GM12878 (cell line): ENCODE data around the gene NSMCE4A. TPM values are rescaled to one million over a fixed set of nuclear protein-coding genes. Genes with fewer than 3 reads are reported as not detected.
A peak's percentile ranks its signal among the peaks of the same experiment; 100 is the strongest.

Experiments used
- ATAC-seq: fragments of 200-7000 bp; cut with Tn5 transposase; 3 replicates; pipeline ENCODE4 v1.9.1; 2020; ENCODE audit warnings: mild to moderate bottlenecking, moderate library complexity
- Bru-seq: library from RNA; stranded (reverse); fragments of 400-500 nt; gene quantifications from one replicate; lab custom pipeline; 2021; lab: Mats Ljungman, UMichigan
- BruChase-seq, 2 experiments: library from RNA; stranded (reverse); fragments of 400-500 nt; gene quantifications; one replicate each; lab custom pipeline; 2021; lab: Mats Ljungman, UMichigan
- BruUV-seq: library from RNA; stranded (reverse); fragments of 400-500 nt; replicated peaks from 2 replicates; lab custom pipeline; 2021; lab: Mats Ljungman, UMichigan
- CTCF ChIA-PET: fragments of 300-600 bp; sonication (Branson Sonifier 250); formaldehyde crosslinking; extraction: SDS; loops from one replicate; lab custom pipeline; 2021; ENCODE audit warnings: inconsistent platforms; lab: Yijun Ruan, JAX
- POLR2A ChIA-PET: fragments of 350-600 bp; formaldehyde crosslinking; extraction: SDS; loops from one replicate; lab custom pipeline; 2021; ENCODE audit warnings: inconsistent platforms; lab: Charles Lee
- RAD21 ChIA-PET: fragments of 300-600 bp; sonication (Branson Sonifier 250); formaldehyde crosslinking; loops from one replicate; lab custom pipeline; 2023; ENCODE audit warnings: antibody characterized with exemption; ENCODE audit not compliant: unreplicated experiment; lab: Charles Lee
- SMC1A ChIA-PET: fragments of 300-600 bp; sonication (Branson Sonifier 250); formaldehyde crosslinking; loops from one replicate; lab custom pipeline; 2023; ENCODE audit not compliant: unreplicated experiment, uncharacterized antibody; lab: Charles Lee
- DNase-seq: peaks from one replicate; pipeline ENCODE4 v3.0.0-alpha.2; 2011; ENCODE audit warnings: low read depth, low spot score
- FAIRE-seq: peaks from 3 replicates; lab custom pipeline; 2011; peaks lifted over from hg19 to GRCh38; lab: Jason Lieb, UNC
- H2AFZ ChIP-seq: 2 replicates; pipeline ENCODE4 v1.6.0; 2011; ENCODE audit warnings: low read depth, low read length, control low read depth; ENCODE audit not compliant: control insufficient read depth
- H3K27ac ChIP-seq: 2 replicates; pipeline ENCODE4 v1.5.1; 2011; ENCODE audit warnings: control low read depth; ENCODE audit not compliant: control insufficient read depth, insufficient read depth
- H3K27me3 ChIP-seq, 2 experiments: replicated peaks in 1 of 2; 2 replicates each; pipeline versions ENCODE4 v1.6.0 to v1.6.1; 2011; ENCODE audit warnings: low read length in 1 of 2; ENCODE audit not compliant: control insufficient read depth in 2 of 2, insufficient read depth in 2 of 2
- H3K36me3 ChIP-seq, 2 experiments: 2 replicates each; pipeline ENCODE4 v1.5.1; 2011; ENCODE audit warnings: low read length in 1 of 2; ENCODE audit not compliant: control insufficient read depth in 2 of 2, insufficient read depth in 2 of 2
- H3K4me1 ChIP-seq: 2 replicates; pipeline ENCODE4 v1.6.1; 2011; ENCODE audit warnings: mild to moderate bottlenecking, low read length, moderate library complexity, mixed read lengths; ENCODE audit not compliant: control insufficient read depth, insufficient read depth
- H3K4me2 ChIP-seq: 2 replicates; pipeline ENCODE4 v1.6.0; 2011; ENCODE audit warnings: control low read depth; ENCODE audit not compliant: control insufficient read depth, insufficient read depth
- H3K4me3 ChIP-seq: fragments of 200-600 bp; sonication (generic); 2 replicates; pipeline ENCODE4 v1.5.1; 2016
- H3K79me2 ChIP-seq: 2 replicates; pipeline ENCODE4 v1.6.0; 2011; ENCODE audit warnings: low read length; ENCODE audit not compliant: control insufficient read depth, insufficient read depth
- H3K9ac ChIP-seq: 2 replicates; pipeline ENCODE4 v1.8.0; 2011; ENCODE audit warnings: low read length, control low read depth, mixed read lengths; ENCODE audit not compliant: control insufficient read depth, insufficient read depth
- H3K9me3 ChIP-seq: replicated peaks from 3 replicates; pipeline ENCODE4 v1.5.1; 2011; ENCODE audit warnings: mild to moderate bottlenecking, low read length; ENCODE audit not compliant: control insufficient read depth, insufficient read depth
- H4K20me1 ChIP-seq: 2 replicates; pipeline ENCODE4 v1.6.0; 2011; ENCODE audit not compliant: control insufficient read depth, insufficient read depth
- GABPA ChIP-seq: IDR thresholded peaks from 2 replicates; pipeline ENCODE4 v1.6.1; 2014; ENCODE audit warnings: antibody characterized with exemption, low read depth, mild to moderate bottlenecking, inconsistent platforms
- IKZF1 ChIP-seq: fragments of 450-650 bp; conservative IDR thresholded peaks from 2 replicates; pipeline ENCODE4 v1.6.1; 2017; ENCODE audit warnings: antibody characterized with exemption, mild to moderate bottlenecking
- NR2C1 ChIP-seq: fragments of 450-650 bp; IDR thresholded peaks from 2 replicates; pipeline ENCODE4 v1.6.1; 2017; ENCODE audit warnings: antibody characterized with exemption, mild to moderate bottlenecking, moderate library complexity
- SMAD1 ChIP-seq: fragments of 450-650 bp; IDR thresholded peaks from 2 replicates; pipeline ENCODE4 v1.6.1; 2018; ENCODE audit warnings: mild to moderate bottlenecking, low read depth; ENCODE audit not compliant: partially characterized antibody
- TBL1XR1 ChIP-seq: IDR thresholded peaks from 2 replicates; pipeline ENCODE4 v1.6.1; 2012; ENCODE audit warnings: low read depth, low read length, improper control_type of control experiment
- WGBS: methylation state at CpG from one replicate; pipeline ENCODE4 v1.1.6; 2016; ENCODE audit warnings: low lambda C conversion rate; ENCODE audit not compliant: insufficient replicate concordance, insufficient coverage; ENCODE audit errors: missing lambda C conversion rate; 5-methylcytosine and 5-hydroxymethylcytosine counted together
- in situ Hi-C: fragments of 300-500 bp; cut with MboI; formaldehyde crosslinking; loops from 9 replicates; pipeline ENCODE4 v1.14.3; 2018; ENCODE audit warnings: mixed read lengths
- intact Hi-C: fragments of 100-400 bp; cut with micrococcal nuclease; formaldehyde crosslinking; loops from one replicate; pipeline ENCODE4 v1.14.2; 2022; ENCODE audit not compliant: unreplicated experiment
- long read RNA-seq, 2 experiments: library from polyadenylated mRNA; unstranded; transcript quantifications; one replicate each; pipeline ENCODE4 v2.0.0, GENCODE V29; 2019 to 2020
- polyA minus RNA-seq, 3 experiments: library from RNA; depleted of rRNA, polyadenylated mRNA; stranded (reverse); fragments of >200 nt; gene quantifications; 2 replicates each; pipeline ENCODE4 v1.2.3, GENCODE V29; 2011
- polyA plus RNA-seq, 11 experiments: library from polyadenylated mRNA; depleted of rRNA in 4 of 11; unstranded in 6 of 11; stranded (reverse) in 5 of 11; fragments of >200 nt; fragmentation: Nextera tagmentation in 4 of 11; fragmentation: Illumina TruSeq in 1 of 11; extraction: Ambion mirVana in 4 of 11; extraction: Trizol in 1 of 11; gene quantifications; 1 replicate in 1 of 11; 2 replicates in 10 of 11; pipeline versions ENCODE4 v1.2.1 to v1.2.3, GENCODE V29; 2011 to 2016; ENCODE audit warnings: inconsistent platforms in 2 of 11, missing spikeins in 2 of 11, low read depth in 1 of 11
- total RNA-seq, 4 experiments: library from RNA; depleted of rRNA in 3 of 4; stranded (reverse); fragments of >200 nt in 3 of 4; fragmentation: Illumina TruSeq in 1 of 4; extraction: Trizol in 1 of 4; gene quantifications; 2 replicates each; pipeline versions ENCODE4 v1.2.1 to v1.2.3, GENCODE V29; 2013 to 2021
- TF ChIP-seq, protein P1 (sequence below): fragments of 450-650 bp; IDR thresholded peaks from 2 replicates; pipeline ENCODE4 v1.6.1; 2017; ENCODE audit warnings: antibody characterized with exemption, mild to moderate bottlenecking, moderate library complexity
- TF ChIP-seq, protein P2 (sequence below): fragments of 450-650 bp; IDR thresholded peaks from 2 replicates; pipeline ENCODE4 v1.6.1; 2014; ENCODE audit warnings: mild to moderate bottlenecking
- TF ChIP-seq, protein P3 (sequence below): IDR thresholded peaks from 2 replicates; pipeline ENCODE4 v1.6.1; 2012; ENCODE audit warnings: mild to moderate bottlenecking, low read depth, low read length

Gene NSMCE4A, protein sequence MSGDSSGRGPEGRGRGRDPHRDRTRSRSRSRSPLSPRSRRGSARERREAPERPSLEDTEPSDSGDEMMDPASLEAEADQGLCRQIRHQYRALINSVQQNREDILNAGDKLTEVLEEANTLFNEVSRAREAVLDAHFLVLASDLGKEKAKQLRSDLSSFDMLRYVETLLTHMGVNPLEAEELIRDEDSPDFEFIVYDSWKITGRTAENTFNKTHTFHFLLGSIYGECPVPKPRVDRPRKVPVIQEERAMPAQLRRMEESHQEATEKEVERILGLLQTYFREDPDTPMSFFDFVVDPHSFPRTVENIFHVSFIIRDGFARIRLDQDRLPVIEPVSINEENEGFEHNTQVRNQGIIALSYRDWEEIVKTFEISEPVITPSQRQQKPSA
- 112 and 120 TPM in 2 replicates for total RNA-seq (2013; cell fraction: nucleolus; rRNA removed)
- 78.0 and 78.4 TPM in 2 replicates for total RNA-seq (2014; rRNA removed)
- 64.5 and 65.9 TPM in 2 replicates for total RNA-seq (2014; rRNA removed; fragmentation: Illumina TruSeq; extraction: Trizol)
- total RNA-seq (2021), result 55.0 and 58.8 TPM in 2 replicates
- 24.2 TPM for polyA plus RNA-seq (2011; ENCODE audit: low read depth)
- polyA plus RNA-seq (2011; rRNA removed), result 85.3 and 139 TPM in 2 replicates
- polyA plus RNA-seq (2011; cell fraction: cytosol; rRNA removed), result 34.5 and 55.3 TPM in 2 replicates
- polyA plus RNA-seq (2011; cell fraction: nucleus; rRNA removed), result 143 and 194 TPM in 2 replicates
- 39.6 and 40.2 TPM in 2 replicates for polyA plus RNA-seq (2012)
- polyA plus RNA-seq (2014; fragmentation: Illumina TruSeq; extraction: Trizol), result 73.7 and 92.2 TPM in 2 replicates
- 10 to 100 TPM; 14.2 to 33.3 TPM for polyA plus RNA-seq (2014; fragmentation: Nextera tagmentation; extraction: Ambion mirVana)
- 87.8 and 94.3 TPM in 2 replicates for polyA plus RNA-seq (2014; rRNA removed)
- 100 to 1,000 TPM in 1 of 2 experiments, 10 to 100 TPM in 1; 83.1 to 105 TPM for polyA plus RNA-seq (2016; fragmentation: Nextera tagmentation; extraction: Ambion mirVana)
- 16.2 and 19.2 TPM in 2 replicates for polyA minus RNA-seq (2011; rRNA and poly(A)+ RNA removed)
- polyA minus RNA-seq (2011; cell fraction: cytosol; rRNA and poly(A)+ RNA removed), result 13.1 and 15.4 TPM in 2 replicates
- polyA minus RNA-seq (2011; cell fraction: nucleus; rRNA and poly(A)+ RNA removed), result 21.3 and 32.4 TPM in 2 replicates
- Bru-seq, nascent RNA, result percentile 81 among the genes with signal in this experiment
- BruChase-seq, experiment 1, labeled RNA remaining after a 6-hour chase, result percentile 83 among the genes with signal in this experiment
- percentile 86 among the genes with signal in this experiment for BruChase-seq, experiment 2, labeled RNA remaining after a 2-hour chase
- long read RNA-seq, experiment 1, transcript NSMCE4A-202 (11 exons, 1,394 nt), result major isoform, 72 of 93 reads
- long read RNA-seq, experiment 1, partial matches to known transcripts, result 7 of 93 reads
- long read RNA-seq, experiment 1, other reads (novel, unspliced or antisense), result 14 of 93 reads
- long read RNA-seq, experiment 2, transcript NSMCE4A-202 (11 exons, 1,394 nt), result major isoform, 91 of 125 reads
- long read RNA-seq, experiment 2, partial matches to known transcripts, result 9 of 125 reads
- long read RNA-seq, experiment 2, other reads (novel, unspliced or antisense), result 25 of 125 reads

DNA sequence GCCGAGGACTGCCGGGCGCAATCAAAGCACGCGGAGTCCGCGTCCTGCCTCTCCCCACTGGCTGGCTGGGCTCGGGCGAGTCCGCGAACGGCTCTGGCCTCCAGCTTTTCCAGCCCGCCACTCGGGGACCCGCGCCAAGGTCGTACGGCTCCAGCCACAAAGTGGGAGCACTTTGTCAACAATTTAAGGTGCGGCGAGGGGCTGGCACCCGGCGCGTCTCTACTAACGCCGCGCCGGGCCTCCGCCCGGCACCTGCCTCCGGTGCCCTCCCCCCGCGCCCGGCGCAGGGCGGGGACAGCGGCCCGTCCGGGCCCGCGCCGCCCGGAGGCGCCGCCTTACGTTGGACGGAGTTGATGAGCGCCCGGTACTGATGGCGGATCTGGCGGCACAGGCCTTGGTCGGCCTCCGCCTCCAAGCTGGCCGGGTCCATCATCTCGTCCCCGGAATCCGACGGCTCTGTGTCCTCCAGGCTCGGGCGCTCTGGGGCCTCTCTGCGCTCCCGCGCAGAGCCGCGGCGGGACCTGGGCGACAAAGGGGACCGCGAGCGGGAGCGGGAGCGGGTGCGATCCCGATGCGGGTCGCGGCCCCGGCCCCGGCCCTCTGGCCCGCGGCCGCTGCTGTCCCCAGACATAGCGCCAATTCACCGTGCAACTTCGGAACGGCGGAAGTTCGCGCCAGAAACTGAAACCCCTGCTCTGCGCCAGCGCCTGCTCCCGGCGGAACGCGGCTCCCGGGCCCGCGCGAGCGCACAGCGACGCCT is at the start of gene NSMCE4A:
NSMCE4A (minus strand) TSS at position 683 of the 760 bp plus-strand sequence; CDS start at position 631, 52 bp downstream.
- ChIA-PET SMC1A (no interaction called here), POLR2A (interaction anchor here (1.0 to 1.7 kb wide), 2 partner anchors 46 to 57 kb away, joined by 3 read pairs; partner anchors contain the start of gene ATE1), RAD21 (no interaction called here), CTCF (interaction anchor here (0.8 kb wide), 2 partner anchors 68 to 74 kb away, joined by 3 read pairs; no protein-coding TSS in a partner anchor)
- no peaks in the 10 kb centered on the region for H3K4me1 ChIP-seq
- intact Hi-C loops, result loop anchor here (2.0 kb wide), 1 partner anchor 46 kb away; the partner anchor contains the start of gene ATE1
- peak; percentile 93 for ATAC-seq
- peak within 1 kb of the TSS; percentile 95 for H3K4me3 ChIP-seq
- H4K20me1 ChIP-seq, result no peaks in the 10 kb centered on the region
- in situ Hi-C loops, result no loop called here
- under 1% methylated on average over 96 of the region's 101 CpGs for WGBS
- DNase-seq, result peak; percentile 5
- H3K9me3 ChIP-seq, result peaks cover 5% of the 10 kb centered on the region; the same call in 2 of the 3 replicates
- peaks cover 2 to 6% of the 10 kb centered on the region in 2 experiments; a peak in 3 of 4 replicates for H3K36me3 ChIP-seq
- peak within 1 kb of the TSS; percentile 84 for H2AFZ ChIP-seq
- H3K79me2 ChIP-seq, result peaks cover 21% of the 10 kb centered on the region
- peak within 1 kb of the TSS; percentile 80 for H3K4me2 ChIP-seq
- TSS peak; percentile 67 for BruUV-seq
- no peaks in the 10 kb centered on the region for H3K27me3 ChIP-seq
- no peak for FAIRE-seq
- peak within 1 kb of the TSS; percentile 89 for H3K27ac ChIP-seq
- H3K9ac ChIP-seq, result peak within 1 kb of the TSS; percentile 92
- TF ChIP-seq, protein P1, sequence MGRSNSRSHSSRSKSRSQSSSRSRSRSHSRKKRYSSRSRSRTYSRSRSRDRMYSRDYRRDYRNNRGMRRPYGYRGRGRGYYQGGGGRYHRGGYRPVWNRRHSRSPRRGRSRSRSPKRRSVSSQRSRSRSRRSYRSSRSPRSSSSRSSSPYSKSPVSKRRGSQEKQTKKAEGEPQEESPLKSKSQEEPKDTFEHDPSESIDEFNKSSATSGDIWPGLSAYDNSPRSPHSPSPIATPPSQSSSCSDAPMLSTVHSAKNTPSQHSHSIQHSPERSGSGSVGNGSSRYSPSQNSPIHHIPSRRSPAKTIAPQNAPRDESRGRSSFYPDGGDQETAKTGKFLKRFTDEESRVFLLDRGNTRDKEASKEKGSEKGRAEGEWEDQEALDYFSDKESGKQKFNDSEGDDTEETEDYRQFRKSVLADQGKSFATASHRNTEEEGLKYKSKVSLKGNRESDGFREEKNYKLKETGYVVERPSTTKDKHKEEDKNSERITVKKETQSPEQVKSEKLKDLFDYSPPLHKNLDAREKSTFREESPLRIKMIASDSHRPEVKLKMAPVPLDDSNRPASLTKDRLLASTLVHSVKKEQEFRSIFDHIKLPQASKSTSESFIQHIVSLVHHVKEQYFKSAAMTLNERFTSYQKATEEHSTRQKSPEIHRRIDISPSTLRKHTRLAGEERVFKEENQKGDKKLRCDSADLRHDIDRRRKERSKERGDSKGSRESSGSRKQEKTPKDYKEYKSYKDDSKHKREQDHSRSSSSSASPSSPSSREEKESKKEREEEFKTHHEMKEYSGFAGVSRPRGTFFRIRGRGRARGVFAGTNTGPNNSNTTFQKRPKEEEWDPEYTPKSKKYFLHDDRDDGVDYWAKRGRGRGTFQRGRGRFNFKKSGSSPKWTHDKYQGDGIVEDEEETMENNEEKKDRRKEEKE, result no peak
- TF ChIP-seq TBL1XR1, result no peak
- no peak for TF ChIP-seq SMAD1
- peak; percentile 89 for TF ChIP-seq IKZF1
- peak; percentile 75; the same call in 1 of the 2 replicates for TF ChIP-seq GABPA
- TF ChIP-seq, protein P2, sequence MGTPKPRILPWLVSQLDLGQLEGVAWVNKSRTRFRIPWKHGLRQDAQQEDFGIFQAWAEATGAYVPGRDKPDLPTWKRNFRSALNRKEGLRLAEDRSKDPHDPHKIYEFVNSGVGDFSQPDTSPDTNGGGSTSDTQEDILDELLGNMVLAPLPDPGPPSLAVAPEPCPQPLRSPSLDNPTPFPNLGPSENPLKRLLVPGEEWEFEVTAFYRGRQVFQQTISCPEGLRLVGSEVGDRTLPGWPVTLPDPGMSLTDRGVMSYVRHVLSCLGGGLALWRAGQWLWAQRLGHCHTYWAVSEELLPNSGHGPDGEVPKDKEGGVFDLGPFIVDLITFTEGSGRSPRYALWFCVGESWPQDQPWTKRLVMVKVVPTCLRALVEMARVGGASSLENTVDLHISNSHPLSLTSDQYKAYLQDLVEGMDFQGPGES, result no peak
- 0 out of 2 replicates have a peak, but pooled peaks have one; percentile 8 for TF ChIP-seq NR2C1
- TF ChIP-seq, protein P3, sequence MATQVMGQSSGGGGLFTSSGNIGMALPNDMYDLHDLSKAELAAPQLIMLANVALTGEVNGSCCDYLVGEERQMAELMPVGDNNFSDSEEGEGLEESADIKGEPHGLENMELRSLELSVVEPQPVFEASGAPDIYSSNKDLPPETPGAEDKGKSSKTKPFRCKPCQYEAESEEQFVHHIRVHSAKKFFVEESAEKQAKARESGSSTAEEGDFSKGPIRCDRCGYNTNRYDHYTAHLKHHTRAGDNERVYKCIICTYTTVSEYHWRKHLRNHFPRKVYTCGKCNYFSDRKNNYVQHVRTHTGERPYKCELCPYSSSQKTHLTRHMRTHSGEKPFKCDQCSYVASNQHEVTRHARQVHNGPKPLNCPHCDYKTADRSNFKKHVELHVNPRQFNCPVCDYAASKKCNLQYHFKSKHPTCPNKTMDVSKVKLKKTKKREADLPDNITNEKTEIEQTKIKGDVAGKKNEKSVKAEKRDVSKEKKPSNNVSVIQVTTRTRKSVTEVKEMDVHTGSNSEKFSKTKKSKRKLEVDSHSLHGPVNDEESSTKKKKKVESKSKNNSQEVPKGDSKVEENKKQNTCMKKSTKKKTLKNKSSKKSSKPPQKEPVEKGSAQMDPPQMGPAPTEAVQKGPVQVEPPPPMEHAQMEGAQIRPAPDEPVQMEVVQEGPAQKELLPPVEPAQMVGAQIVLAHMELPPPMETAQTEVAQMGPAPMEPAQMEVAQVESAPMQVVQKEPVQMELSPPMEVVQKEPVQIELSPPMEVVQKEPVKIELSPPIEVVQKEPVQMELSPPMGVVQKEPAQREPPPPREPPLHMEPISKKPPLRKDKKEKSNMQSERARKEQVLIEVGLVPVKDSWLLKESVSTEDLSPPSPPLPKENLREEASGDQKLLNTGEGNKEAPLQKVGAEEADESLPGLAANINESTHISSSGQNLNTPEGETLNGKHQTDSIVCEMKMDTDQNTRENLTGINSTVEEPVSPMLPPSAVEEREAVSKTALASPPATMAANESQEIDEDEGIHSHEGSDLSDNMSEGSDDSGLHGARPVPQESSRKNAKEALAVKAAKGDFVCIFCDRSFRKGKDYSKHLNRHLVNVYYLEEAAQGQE, result no peak
